ENCODE measurements around the gene SERPINA5. TPM values are rescaled to one million over a fixed set of nuclear protein-coding genes. Genes with fewer than 3 reads are reported as not detected.

SERPINA5 gene
- polyA plus RNA-seq, 1 of the 3 experiments (the other 2 are of a cell fraction), result 0.08 TPM

GRCh38 chr14:94541234-94541975 lies 39.8 kb upstream of the SERPINA5 start:
- no peaks in the 10 kb centered on the region for H3F3A ChIP-seq (replicated peaks; ENCODE audit: insufficient read depth)
- H4K20me1 ChIP-seq (ENCODE audit: insufficient read depth), result no peaks in the 10 kb centered on the region
- no peak overlapping the region for H3K27ac ChIP-seq (ENCODE audit: low read depth in 2 of 2, low read length in 1 of 2)
- no peaks in the 10 kb centered on the region for H3K4me1 ChIP-seq (ENCODE audit: control insufficient read depth in 1 of 2, insufficient read depth in 2 of 2, low read depth in 1 of 2, low read length in 1 of 2)
- WGBS (ENCODE audit: low lambda C conversion rate), result 75% methylated on average over 9 of the region's 9 CpGs
- TF ChIP-seq USF2 (IDR thresholded peaks at IDR 0.05; ENCODE audit: borderline replicate concordance, low read depth, low read length) (no peak), TAF1 (IDR thresholded peaks at IDR 0.05; ENCODE audit: borderline replicate concordance, low read depth, low read length) (no peak), FOXJ3 (CRISPR knock-in tag; IDR thresholded peaks at IDR 0.05) (no peak), PBX3 (IDR thresholded peaks at IDR 0.05) (no peak), TCF12 (IDR thresholded peaks at IDR 0.05) (no peak), NFIC (IDR thresholded peaks at IDR 0.05; ENCODE audit: borderline replicate concordance) (no peak), ELF1 (IDR thresholded peaks at IDR 0.05) (no peak), MAX (IDR thresholded peaks at IDR 0.05; ENCODE audit: low read depth) (no peak), EP300 (IDR thresholded peaks at IDR 0.05; ENCODE audit: borderline replicate concordance in 1 of 2, low read depth in 1 of 2, low read length in 1 of 2) (no peak), GATA2 (CRISPR knock-in tag; IDR thresholded peaks at IDR 0.05) (no peak), USF1 (IDR thresholded peaks at IDR 0.05; ENCODE audit: borderline replicate concordance, low read depth) (no peak), GABPA (IDR thresholded peaks at IDR 0.05; ENCODE audit: low read depth) (no peak)
- TF ChIP-seq, protein P1, sequence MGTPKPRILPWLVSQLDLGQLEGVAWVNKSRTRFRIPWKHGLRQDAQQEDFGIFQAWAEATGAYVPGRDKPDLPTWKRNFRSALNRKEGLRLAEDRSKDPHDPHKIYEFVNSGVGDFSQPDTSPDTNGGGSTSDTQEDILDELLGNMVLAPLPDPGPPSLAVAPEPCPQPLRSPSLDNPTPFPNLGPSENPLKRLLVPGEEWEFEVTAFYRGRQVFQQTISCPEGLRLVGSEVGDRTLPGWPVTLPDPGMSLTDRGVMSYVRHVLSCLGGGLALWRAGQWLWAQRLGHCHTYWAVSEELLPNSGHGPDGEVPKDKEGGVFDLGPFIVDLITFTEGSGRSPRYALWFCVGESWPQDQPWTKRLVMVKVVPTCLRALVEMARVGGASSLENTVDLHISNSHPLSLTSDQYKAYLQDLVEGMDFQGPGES (IDR thresholded peaks at IDR 0.05; ENCODE audit: low read depth, low read length), result no peak
- POLR2A ChIA-PET, result no interaction called here
- no peaks in the 10 kb centered on the region for H3K27me3 ChIP-seq (ENCODE audit: insufficient read depth)
- no peaks in the 10 kb centered on the region for H3K9me3 ChIP-seq
- CTCF ChIA-PET, result interaction anchor here (0.8 to 4.6 kb wide), 3 partner anchors 7 to 94 kb away, joined by 3 to 28 read pairs (median 3); no protein-coding TSS in a partner anchor
- no peaks in the 10 kb centered on the region for H3K79me2 ChIP-seq (ENCODE audit: insufficient read depth)
- H3K4me3 ChIP-seq (ENCODE audit: low read depth in 2 of 2, low read length in 1 of 2), result no peak overlapping the region
- no peak overlapping the region for H2AFZ ChIP-seq (ENCODE audit: low read depth)
- DNase-seq, result no peak
- no peak overlapping the region for H3K9ac ChIP-seq
- no peaks in the 10 kb centered on the region for H3K36me3 ChIP-seq (replicated peaks in 1 of 2; ENCODE audit: control insufficient read depth in 1 of 2, insufficient read depth in 2 of 2, low read length in 1 of 2)
- no peak overlapping the region for H3K4me2 ChIP-seq
- no peaks in the 10 kb centered on the region for H3K9me2 ChIP-seq

Data from SK-N-SH (cell line).